GM19397 (cell line): ENCODE measurements around the gene KLRF1.

ENCODE experiments used
- ATAC-seq: cut with Tn5 transposase; IDR thresholded peaks from one replicate; pipeline ENCODE4 v1.9.1; 2021; ENCODE audit warnings: mild to moderate bottlenecking, moderate library complexity; ENCODE audit not compliant: unreplicated experiment

Gene KLRF1

DNA sequence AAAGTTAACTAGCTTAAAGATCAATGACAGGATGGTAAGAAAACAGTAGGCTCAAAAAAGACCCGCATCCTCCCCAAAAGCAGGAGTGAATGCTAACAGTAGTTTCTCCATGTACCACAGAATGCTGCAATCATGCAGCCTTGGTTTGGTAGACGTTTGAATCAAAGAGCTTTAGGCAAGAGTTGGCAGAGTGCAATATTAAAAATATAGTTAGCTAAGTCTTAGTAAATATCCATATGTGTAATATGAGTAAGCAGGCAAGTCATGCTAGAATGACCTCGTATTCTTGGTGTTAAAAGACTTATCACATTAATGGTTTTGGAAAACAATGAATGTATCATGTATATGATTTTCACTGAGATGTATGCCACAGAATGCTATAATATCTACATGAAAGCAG lies 18.8 kb upstream of the KLRF1 start:
- no peak for ATAC-seq

DNA sequence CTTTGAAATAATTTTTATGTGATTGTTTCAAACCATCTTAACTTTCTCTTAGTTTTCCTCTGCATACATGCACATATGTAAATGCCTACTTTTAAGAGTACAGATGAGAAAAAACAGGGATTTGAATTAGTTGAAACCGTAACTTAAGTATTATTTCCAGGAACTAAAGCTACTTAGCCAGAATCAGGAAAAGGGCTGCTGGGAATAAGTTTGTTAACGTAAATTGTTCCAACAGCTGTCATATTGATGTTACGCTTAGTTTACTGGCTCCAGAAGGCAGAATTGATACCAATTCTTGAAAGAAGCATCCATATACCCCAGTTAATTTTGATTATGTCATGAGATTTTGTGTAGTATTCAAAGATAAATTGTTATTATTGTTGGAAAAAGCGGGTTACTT lies 17.9 kb upstream of the KLRF1 start:
- no peak for ATAC-seq

DNA sequence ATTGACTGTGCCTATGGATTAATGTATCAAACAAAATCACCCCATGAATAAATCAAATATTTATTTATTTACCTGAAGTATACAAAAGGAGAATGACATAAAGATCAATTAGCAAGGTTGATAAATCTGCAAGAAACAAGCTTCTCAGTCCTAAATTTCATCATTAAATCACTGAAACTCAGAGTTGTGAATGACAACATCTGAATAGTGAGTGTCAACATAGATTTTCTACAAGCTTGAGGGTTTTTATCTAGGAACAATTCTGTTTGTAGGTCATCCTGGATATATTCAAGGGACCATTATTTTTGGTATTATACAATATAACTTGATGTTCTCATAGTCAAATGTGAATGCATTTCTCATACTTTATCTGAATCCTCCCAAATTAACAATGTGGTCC lies 17.4 kb upstream of the KLRF1 start:
- ATAC-seq, result no peak

DNA sequence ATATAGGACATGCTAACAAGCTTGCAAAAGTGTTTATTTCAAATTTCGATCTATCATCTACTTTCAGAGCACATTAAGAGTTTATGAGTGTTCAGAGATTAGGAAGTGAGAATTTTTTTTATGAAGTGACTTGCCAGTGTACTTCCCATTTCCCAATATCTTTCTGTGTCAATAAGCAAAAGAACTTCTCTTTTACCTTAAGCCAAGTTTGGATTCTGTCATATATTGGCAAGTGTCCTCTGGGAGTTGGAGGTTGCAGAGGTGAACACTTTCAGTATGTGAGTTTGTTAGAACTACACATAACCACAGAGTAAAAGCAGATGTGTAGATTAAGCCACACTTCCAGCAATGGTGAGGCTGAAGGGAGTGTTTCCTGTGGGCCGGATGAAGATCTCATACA lies 16.6 kb upstream of the KLRF1 start:
- no peak for ATAC-seq

DNA sequence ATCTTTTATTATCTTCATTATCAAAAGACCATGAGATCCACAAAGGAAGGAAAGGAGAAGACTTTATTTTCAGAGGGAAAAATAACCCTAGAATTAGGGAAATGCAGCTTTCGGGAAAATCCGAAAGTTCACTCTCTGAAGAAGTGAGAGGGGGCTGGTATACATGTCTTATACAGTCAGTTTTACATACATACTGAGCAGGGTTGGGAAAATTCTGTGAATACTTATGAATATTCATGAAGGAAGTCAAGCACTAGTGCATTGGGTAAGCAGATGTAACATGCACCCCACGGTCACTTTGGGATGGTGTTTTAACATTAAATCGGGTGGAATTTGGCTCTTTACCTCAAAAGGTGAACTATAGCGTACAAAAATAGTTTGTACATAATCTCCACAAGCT lies 15.7 kb upstream of the KLRF1 start:
- no peak for ATAC-seq

DNA sequence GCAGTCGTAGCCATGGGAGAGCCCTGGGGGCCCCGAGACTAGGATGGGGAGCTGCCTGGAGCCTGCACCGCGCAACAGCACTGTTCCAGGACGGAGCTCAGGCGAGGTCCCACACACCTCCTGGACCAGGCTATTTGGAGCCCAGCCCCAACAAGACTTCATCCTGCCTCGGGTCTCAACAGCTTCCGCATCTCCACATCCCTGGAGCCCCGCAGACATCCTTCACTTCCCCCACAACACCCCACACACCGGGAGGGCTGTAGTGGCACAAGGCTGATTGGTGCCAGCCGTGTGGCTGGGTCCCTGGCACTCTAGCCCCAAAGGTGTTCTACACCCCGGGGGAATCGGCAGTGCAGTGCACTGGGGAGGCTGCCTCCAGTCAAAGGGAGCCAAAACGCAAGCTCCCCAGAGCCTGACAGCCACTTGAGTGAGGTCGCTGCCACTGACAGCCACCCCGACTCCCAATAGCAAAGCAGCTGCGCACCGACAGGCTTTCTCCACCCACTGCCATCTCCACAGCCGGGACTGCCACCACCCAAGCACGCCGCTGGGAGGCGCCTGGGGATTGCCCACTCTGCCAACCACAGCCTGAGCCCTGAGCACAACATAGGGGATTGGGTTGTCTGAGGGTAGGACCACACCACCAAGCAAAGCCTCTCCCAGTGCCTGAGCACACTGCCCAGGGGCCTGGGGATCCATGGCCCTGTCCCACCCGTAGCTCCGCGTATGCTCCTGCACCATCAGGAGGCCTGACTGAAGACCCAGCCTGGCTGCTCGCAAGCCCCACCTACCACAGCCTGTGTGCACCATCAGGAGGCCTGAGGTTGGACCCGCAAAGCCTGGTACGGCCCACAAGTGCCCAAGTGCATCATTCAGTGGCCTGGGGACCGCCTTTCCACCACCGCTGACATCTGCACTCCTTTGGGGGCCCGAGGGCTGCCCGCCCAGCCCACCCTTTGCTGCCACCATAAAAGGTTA lies 13.2 kb upstream of the KLRF1 start:
- ATAC-seq, result peak; percentile 95

DNA sequence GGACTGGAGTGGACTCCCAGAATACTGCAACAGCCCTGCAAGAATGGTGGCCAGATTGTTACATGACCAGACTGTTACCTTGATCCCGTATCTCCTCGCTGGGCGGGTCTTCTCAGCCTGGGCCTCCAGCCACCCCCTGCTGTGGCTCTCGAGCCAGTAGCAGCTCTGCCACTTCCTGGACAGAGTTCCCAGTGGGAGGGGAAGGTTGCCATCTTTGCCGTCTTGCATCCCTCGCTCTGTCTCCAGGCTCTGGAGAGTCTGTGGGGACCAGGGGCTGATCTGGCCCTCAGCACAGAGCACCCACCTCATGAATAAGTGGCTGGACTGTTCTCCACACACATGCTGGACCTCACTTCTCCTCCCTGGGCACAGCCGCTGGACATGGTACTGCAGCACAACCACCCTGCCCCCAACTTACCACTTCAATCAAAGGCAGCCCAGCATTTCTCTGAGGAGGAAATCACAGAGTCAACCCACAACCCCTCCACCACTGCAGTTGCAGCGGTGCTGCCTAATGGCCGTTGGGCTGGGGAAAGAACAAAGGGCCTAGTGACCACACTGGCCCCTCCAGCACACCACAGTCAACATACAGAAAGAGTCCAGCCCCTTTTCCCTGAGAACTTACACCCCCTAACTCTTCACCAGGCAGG lies 6.9 kb upstream of the KLRF1 start:
- no peak for ATAC-seq

DNA sequence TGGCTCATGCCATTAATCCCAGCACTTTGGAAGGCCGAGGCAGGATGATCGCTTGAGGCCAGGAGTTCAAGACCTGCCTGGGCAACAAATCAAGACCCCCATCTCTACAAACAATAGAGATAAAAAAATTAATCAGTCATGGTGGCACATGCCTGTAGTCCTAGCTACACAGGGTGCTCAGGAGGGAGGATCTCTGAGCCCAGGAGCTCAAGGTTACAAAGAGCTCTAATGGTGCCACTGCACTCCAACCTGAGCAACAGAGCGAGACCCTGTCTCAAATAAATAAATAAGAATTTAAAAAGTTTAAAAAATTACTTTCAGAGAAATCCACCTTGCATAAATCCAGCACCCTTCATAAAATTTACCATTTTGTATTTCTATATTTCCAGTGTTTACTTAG lies 2.2 kb downstream of the KLRF1 start:
- ATAC-seq, result no peak

DNA sequence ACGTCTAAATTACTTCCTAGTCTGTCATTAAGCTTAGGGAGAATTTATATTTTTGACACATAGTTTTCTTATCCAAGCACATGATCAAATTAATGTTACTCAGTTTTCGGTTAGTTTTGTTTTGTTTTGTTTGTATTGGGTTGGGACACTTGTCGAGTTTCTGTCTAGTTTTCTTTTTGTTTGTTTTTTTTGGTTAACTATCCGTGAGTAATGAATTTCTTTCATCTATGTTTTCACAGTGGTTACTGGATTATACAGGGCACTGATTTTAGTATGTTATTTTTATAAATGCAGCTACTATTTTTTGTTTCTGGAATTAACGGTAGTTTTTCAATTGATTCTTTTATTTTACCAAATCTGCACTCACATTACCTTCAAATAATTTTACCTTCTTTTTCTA lies 2.7 kb downstream of the KLRF1 start:
- ATAC-seq, result no peak

DNA sequence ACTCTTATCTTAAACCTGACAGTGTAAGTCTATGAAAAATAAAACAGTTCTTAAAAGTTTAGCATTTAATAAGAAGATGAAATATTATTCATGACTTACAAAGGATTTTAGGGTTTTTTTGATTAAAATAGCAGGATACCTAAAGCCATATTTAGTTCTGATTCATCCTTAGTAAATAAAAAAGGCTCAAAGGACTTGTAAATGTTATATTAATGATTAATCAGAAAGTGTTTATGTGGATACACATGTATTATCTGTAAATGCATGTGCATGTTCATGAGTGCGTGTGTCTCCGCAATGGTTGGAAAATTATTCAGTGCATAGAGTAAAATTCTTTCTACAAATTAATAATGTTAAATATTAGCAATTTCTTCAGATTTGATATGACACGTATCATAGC lies 4.4 kb downstream of the KLRF1 start:
- no peak for ATAC-seq

DNA sequence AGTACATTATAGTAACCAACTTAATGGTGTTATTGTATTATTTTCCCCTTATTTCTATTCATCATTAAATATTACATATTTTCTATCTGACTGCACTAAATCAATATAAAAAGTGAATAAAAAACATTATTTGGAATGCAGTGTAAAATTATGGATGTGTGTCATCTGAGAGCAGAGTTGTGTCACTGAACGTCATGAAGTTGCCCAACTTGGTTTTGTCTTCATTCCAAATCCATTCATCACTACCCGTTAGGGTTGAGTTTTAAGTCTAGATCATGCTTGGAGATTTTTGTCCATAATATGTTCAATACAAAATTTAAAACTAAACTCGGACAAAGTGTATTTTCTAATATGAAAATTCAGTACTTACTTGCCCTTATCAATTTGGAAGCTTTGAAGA lies 16.1 kb downstream of the KLRF1 start:
- no peak for ATAC-seq

DNA sequence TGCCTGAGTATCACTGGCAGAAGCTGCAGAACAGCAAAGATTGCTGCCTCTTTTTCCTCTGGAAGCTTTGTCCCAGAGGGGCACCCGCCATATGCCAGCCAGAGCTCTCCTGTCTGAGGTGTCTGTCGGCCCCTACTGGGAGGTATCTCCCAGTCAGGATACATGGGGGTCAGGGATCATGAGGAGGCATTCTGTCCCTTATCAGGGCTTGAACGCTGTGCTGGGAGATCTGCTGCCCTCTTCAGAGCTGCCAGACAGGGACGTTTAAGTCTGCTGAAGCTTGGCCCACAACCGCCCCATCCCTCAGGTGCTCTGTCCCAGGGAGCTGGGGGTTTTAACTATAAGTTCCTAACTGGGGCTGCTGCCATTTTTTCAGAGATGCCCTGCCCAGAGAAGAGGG lies 21.6 kb downstream of the KLRF1 start:
- no peak for ATAC-seq

DNA sequence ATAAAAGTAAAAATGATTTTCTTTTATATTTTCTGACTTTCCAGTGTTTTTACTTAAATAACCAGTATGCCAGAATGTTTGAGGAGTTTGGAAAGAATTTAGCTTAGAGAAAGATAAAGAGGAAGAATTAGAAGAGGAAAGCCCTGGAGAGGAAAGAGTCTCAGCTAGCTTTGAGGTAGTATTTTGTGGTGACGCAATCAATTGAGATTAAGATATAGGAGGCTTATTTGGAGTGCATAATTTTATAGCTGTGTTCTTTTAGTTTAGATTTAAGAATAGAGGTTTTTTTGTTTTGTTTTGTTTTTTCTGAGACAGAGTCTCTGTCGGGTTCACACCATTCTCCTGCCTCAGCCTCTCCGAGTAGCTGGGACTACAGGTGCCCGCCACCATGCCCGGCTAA lies 23.8 kb downstream of the KLRF1 start:
- no peak for ATAC-seq

DNA sequence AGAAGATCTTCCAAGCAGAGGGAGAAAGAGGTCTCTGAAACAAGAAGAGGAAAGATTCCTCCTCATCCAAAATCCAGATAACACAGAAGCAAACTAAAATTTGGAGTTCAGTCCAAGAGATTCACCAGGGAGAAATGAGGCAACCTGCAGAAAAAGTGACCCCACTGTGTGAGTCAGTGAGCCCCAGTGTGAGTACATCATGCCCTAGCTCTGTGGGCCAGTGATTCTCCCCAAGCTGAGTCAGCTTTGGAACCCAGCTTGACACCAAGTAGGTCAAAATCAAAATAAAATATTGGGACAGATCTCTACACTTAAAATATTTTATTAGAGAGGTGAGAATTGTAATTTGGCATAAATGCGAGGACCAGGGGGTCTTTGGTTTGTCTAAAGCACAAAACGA lies 24.6 kb downstream of the KLRF1 start:
- ATAC-seq, result no peak

DNA sequence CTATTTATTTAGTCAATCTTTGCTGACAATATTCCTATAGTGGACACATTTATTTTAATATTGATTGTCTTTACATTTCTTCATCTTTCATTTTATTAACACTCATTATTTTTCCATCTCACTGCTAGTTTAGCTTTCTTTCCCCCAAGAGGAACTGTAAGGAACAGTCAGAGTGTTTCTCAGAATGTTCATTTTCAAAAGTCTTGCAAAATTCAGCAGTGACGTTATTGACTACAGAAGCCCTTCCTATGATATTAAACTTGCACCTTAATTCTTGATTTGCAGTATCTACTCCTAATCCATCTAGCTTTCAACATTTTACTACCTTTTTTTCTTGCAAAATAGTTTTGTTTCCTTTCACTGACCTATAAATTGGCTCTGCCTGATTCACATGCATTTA lies 28.9 kb downstream of the KLRF1 start:
- no peak for ATAC-seq

DNA sequence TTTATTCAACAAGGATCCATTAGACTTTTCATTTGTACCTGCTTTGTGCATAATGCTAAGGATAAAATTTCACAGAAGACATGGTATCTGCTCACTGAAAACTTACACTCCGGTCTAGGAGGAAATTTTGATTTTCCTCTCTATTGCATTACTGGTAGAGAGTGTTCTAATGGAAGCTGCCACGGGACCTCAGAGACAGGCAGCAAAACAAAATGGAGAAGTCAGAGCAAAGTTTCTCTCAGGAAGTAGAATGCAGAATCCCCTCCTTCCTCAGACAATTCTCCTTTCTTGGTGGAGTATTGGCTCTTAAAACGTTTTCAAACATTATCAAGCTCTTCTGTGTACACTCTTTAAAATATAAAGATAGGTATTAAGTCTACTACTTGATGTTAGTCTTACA lies 29.6 kb downstream of the KLRF1 start:
- no peak for ATAC-seq

DNA sequence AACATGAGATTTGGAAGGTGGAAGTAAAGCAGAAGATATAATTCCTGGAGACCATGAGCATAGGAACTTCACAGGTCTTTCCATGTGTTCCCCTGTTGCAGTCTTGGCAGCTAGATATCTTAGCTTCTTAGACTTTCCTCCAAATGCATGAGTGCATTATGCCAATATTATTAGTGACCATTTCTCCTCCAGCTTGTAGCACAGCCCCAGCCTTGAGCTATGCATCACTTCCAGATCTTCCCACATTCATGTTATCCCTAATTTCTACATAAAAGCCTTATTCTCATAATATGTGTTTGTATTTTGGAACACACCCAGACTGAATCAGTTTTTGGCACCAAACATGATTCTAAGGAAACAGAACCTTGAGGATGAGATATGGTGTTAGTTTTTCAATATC lies 30.9 kb downstream of the KLRF1 start:
- no peak for ATAC-seq

DNA sequence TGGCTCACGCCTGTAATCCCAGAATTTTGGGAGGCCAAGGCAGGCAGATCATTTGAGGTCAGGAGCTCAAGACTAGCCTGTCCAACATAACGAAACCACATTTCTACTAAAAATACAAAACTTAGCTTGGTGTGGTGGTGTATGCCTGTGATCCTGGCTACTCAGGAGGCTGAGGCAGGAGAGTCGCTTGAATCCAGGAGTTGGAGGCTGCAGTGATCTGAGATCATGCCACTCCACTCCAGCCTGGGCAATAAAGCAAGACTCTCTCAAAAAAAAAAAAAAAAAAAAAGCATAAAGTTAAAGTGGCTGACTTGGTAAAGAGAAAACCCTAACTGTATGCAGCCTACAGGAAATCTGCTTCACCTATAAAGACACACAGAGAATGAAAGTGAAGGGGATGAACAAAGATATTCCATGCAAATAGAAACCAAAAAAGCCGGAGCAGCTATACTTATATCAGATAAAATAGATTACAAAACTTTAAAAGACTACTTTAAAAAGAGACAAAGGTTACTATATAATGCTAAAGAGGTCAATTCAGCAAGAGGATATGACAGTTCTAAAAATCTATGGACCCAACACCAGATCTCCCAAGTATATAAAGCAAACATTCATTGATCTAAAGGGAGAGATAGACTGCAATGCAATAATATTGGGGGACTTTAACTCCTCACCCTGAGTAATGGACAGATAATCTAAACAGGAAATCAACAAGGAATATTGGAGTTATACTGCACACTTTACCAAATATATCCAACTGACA lies 37.8 kb downstream of the KLRF1 start:
- no peak for ATAC-seq

DNA sequence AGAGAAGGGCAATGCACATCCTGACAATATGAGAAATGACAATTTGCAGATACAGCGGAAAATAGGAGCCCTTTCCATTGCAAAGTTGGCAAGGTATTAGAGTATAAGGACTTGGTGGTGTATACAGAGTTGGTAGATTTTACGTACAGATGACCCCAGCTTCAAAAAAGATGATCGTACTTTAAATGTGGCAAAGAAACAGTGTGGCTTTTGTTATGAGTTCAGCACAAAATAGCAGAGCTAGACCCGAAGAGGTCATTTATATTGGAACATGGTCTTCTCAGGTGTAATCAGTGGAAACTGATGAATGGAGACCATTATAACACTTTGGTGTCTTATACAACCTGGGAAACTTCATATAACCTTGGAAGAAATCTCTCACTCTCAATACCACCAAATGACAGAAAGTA lies 39.6 kb downstream of the KLRF1 start:
- ATAC-seq, result no peak

DNA sequence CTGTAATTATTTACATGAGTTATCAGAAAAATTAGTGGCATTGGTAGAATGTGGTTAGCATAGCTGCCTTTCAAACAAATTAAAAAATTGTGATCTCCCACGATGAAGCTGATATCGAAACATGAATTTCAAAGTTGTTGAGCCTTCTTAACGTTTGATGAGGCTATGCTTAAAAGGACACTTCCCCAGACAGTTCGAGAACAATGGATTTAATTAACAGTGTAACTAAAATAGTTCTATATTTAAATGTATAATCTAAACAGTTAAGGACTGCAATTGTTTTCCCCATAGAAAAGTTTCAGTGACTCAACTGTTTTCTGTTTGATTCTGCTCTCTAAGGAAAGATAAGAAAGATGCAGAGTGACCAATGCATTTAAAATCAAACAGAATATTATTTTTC lies 40.2 kb downstream of the KLRF1 start:
- no peak for ATAC-seq

DNA sequence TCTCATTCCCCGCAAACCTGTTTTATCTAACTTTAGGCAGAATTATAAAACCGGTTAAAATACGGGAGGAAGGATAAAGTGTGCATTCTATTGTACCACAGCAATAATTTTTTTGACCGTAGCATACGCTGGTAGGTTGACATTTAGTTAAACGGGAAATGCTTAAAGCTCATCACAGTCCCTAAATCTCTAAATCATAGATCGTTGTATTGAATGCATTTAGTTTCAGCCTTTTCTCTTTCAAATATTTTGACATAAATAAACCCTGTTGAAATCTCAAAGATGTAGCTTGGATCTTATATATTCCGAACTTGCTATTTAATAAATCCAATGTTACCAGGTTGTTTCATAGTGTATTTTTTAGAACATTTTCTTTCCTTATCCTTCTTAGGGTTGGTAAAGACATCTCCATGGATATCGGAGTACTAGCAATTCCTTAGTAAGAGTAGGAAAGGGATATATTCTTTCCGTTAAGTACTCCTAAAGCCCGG lies 41.1 kb downstream of the KLRF1 start:
- no peak for ATAC-seq

DNA sequence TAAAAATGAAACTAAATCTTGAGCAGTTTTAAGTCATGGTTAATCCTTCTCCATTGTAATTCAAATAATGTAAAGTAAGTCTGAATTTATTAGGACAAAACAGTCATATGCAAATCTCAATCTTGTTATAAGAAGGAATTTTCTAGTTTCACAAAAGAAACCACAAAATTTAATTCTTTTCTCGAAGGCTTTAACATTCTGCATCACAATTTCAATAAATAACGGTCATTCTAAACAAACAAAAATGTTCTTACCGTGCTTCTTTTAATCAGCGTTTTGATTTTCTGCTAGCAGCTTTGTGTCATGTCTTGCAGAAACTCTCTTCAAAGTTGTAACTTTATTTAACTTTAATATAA lies 41.6 kb downstream of the KLRF1 start:
- ATAC-seq, result no peak
